ENCODE data around the gene ZNF23. TPM values are rescaled to one million over a fixed set of nuclear protein-coding genes. Genes with fewer than 3 reads are reported as not detected.

The ZNF23 gene
- total RNA-seq, 1 donor from 2014 or later = 13.3 TPM

Other genes with a start within 250 kb of the ZNF23 start
- gene HYDIN, start 231.5 kb downstream of the ZNF23 start, total RNA-seq = 1.2 TPM
- gene CMTR2, start 172.8 kb downstream of the ZNF23 start, total RNA-seq = 47.6 TPM
- 0.31 TPM for gene CALB2, start 103.5 kb downstream of the ZNF23 start, total RNA-seq
- gene TLE7, start 20.2 kb downstream of the ZNF23 start, total RNA-seq = not detected
- gene ZNF19, start 27.1 kb upstream of the ZNF23 start, total RNA-seq = 2.6 TPM
- gene CHST4, start 64.2 kb upstream of the ZNF23 start, total RNA-seq = 0.21 TPM
- gene TAT, start 114.8 kb upstream of the ZNF23 start, total RNA-seq = not detected
- 1.9 TPM for gene MARVELD3, start 163.9 kb upstream of the ZNF23 start, total RNA-seq

All from tongue (tissue), 1 donor.